Smooth muscle cell (in vitro differentiated cells): Measurements from ENCODE around the gene SLC5A3. TPM values are rescaled to one million over a fixed set of nuclear protein-coding genes. Genes with fewer than 3 reads are reported as not detected.

Source experiments
- DNase-seq: peaks from one replicate; lab custom pipeline; 2025; ENCODE audit not compliant: unreplicated experiment; lab: John Stamatoyannopoulos, UW
- H2AFZ ChIP-seq: fragments of 200-600 bp; sonication (generic); 2 replicates; pipeline ENCODE4 v1.6.0; 2016; ENCODE audit warnings: antibody characterized with exemption, low read depth, mild to moderate bottlenecking
- H3F3A ChIP-seq: fragments of 200-600 bp; sonication (generic); 2 replicates; pipeline ENCODE4 v1.6.0; 2017; ENCODE audit warnings: antibody characterized with exemption, low read depth
- H3K27ac ChIP-seq: fragments of 200-600 bp; sonication (generic); 2 replicates; pipeline ENCODE4 v1.5.1; 2016; ENCODE audit warnings: low read depth, mild to moderate bottlenecking
- H3K27me3 ChIP-seq: fragments of 200-600 bp; sonication (generic); 2 replicates; pipeline ENCODE4 v1.6.1; 2016; ENCODE audit warnings: low read depth, mild to moderate bottlenecking
- H3K36me3 ChIP-seq: fragments of 200-600 bp; sonication (generic); 2 replicates; pipeline ENCODE4 v1.5.1; 2016; ENCODE audit warnings: low read depth
- H3K4me1 ChIP-seq: fragments of 200-600 bp; sonication (generic); 2 replicates; pipeline ENCODE4 v1.5.1; 2016; ENCODE audit warnings: low read depth
- H3K4me2 ChIP-seq: fragments of 200-600 bp; sonication (generic); 2 replicates; pipeline ENCODE4 v1.6.0; 2016; ENCODE audit warnings: mild to moderate bottlenecking
- H3K4me3 ChIP-seq: fragments of 200-600 bp; sonication (generic); 2 replicates; pipeline ENCODE4 v1.5.1; 2016; ENCODE audit warnings: mild to moderate bottlenecking
- H3K79me2 ChIP-seq: fragments of 200-600 bp; sonication (generic); 2 replicates; pipeline ENCODE4 v1.6.0; 2016; ENCODE audit warnings: low read depth, mild to moderate bottlenecking
- H3K9ac ChIP-seq: fragments of 200-600 bp; sonication (generic); 2 replicates; pipeline ENCODE4 v1.6.0; 2016; ENCODE audit warnings: low read depth
- H3K9me3 ChIP-seq: fragments of 200-600 bp; sonication (generic); replicated peaks from 2 replicates; pipeline ENCODE4 v1.5.1; 2016; ENCODE audit warnings: low read depth
- H4K20me1 ChIP-seq: fragments of 200-600 bp; sonication (generic); 2 replicates; pipeline ENCODE4 v1.6.0; 2016; ENCODE audit warnings: low read depth
- CTCF ChIP-seq: fragments of 200-600 bp; sonication (generic); IDR thresholded peaks from 2 replicates; pipeline ENCODE4 v1.5.1; 2017; ENCODE audit warnings: borderline replicate concordance, mild to moderate bottlenecking, antibody characterized with exemption; ENCODE audit not compliant: insufficient read depth, poor library complexity, severe bottlenecking
- WGBS: methylation state at CpG from one replicate; pipeline ENCODE4 v1.1.7; 2016; ENCODE audit warnings: low lambda C conversion rate; 5-methylcytosine and 5-hydroxymethylcytosine counted together
- polyA plus RNA-seq: library from polyadenylated mRNA; unstranded; fragments of >200 nt; fragmentation: Nextera tagmentation; extraction: Ambion mirVana; gene quantifications from 2 replicates; pipeline ENCODE4 v1.2.1, GENCODE V29; 2016
- total RNA-seq: library from RNA; depleted of rRNA; stranded (reverse); fragments of >200 nt; gene quantifications from 2 replicates; pipeline ENCODE4 v1.2.3, GENCODE V29; 2014

The SLC5A3 gene
- total and polyA plus RNA-seq, 2 experiments from 2014 or later: 2.0 to 24.6 TPM

GRCh38 chr21:34110594-34111202, 37.3 kb downstream of the SLC5A3 start:
- Histone ChIP-seq H3K27me3 (no peaks in the 10 kb centered on the region), H3K9ac (no peak overlapping the region), H3K9me3 (no peaks in the 10 kb centered on the region), H3K79me2 (peaks cover 43% of the 10 kb centered on the region), H3K36me3 (no peaks in the 10 kb centered on the region), H3K4me2 (no peak overlapping the region), H4K20me1 (peaks cover 100% of the 10 kb centered on the region), H3K4me1 (peaks cover 18% of the 10 kb centered on the region), H2AFZ (no peak overlapping the region), H3F3A (no peaks in the 10 kb centered on the region), H3K4me3 (no peak overlapping the region), H3K27ac (no peak overlapping the region)
- TF ChIP-seq CTCF: no peak
- 99% methylated on average over 8 of the region's 8 CpGs for WGBS
- no peak for DNase-seq

- no peaks in the 10 kb centered on the region for H3K27me3 ChIP-seq
- no peaks in the 10 kb centered on the region for H3F3A ChIP-seq
- 60% methylated on average over 6 of the region's 6 CpGs for WGBS
- peaks cover 18% of the 10 kb centered on the region for H3K4me1 ChIP-seq
- H2AFZ ChIP-seq: no peak overlapping the region
- no peak overlapping the region for H3K9ac ChIP-seq
- no peak overlapping the region for H3K27ac ChIP-seq
- DNase-seq: no peak
- no peak overlapping the region for H3K4me3 ChIP-seq
- H3K9me3 ChIP-seq: no peaks in the 10 kb centered on the region
- TF ChIP-seq CTCF: no peak
- peaks cover 100% of the 10 kb centered on the region for H4K20me1 ChIP-seq
- H3K4me2 ChIP-seq: peak overlapping the region; percentile 28
- no peaks in the 10 kb centered on the region for H3K36me3 ChIP-seq
- peaks cover 33% of the 10 kb centered on the region for H3K79me2 ChIP-seq
Observed at GRCh38 chr21:34112316-34113033, 39.1 kb downstream of the SLC5A3 start.

DNA sequence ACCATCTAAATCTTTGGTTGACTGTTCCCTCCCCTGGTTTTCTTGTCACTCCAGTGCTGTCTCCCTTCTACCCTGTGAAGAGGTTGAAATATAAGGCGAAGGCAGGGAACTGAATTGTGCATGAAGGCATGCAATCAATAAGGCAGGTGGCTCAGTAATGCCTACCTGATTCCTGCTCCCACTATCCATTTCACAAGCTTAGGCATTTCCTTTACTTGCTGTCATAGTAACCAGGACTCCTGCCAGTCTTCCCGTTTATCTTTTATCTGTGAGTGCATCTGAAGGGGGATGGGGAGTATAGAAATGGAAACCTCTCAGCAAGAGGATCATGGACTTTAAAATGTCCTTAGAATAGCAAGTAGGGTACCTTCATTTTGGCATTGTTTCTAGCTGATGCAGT, 40.5 kb downstream of the SLC5A3 start:
- H3K9ac ChIP-seq: no peak overlapping the region
- H3K36me3 ChIP-seq: no peaks in the 10 kb centered on the region
- no peak overlapping the region for H3K4me3 ChIP-seq
- no peak for DNase-seq
- peaks cover 13% of the 10 kb centered on the region for H3K4me1 ChIP-seq
- H3K4me2 ChIP-seq: no peak overlapping the region
- 47% methylated on average over 2 of the region's 2 CpGs for WGBS
- no peaks in the 10 kb centered on the region for H3K9me3 ChIP-seq
- no peak for TF ChIP-seq CTCF
- no peaks in the 10 kb centered on the region for H3F3A ChIP-seq
- H3K27me3 ChIP-seq: no peaks in the 10 kb centered on the region
- H3K27ac ChIP-seq: no peak overlapping the region
- H4K20me1 ChIP-seq: peaks cover 100% of the 10 kb centered on the region
- peaks cover 28% of the 10 kb centered on the region for H3K79me2 ChIP-seq
- H2AFZ ChIP-seq: no peak overlapping the region
